Fibroblast of the aortic adventitia (primary cell): Measurements from ENCODE around the gene HPN. TPM values are rescaled to one million over a fixed set of nuclear protein-coding genes. Genes with fewer than 3 reads are reported as not detected.
"Not testable (repeated sequence)": the region's sequence is repeated elsewhere in the genome, so short reads cannot be mapped to it uniquely, and the experiment has no call there.

Experiments
- DNase-seq: peaks from one replicate; pipeline ENCODE4 v3.0.0-alpha.2; 2010; ENCODE audit warnings: low read depth
- H3K4me3 ChIP-seq: 2 replicates; pipeline ENCODE4 v1.5.1; 2011; ENCODE audit warnings: low read depth, mild to moderate bottlenecking, control low read depth, low read length, moderate library complexity
- CTCF ChIP-seq: IDR thresholded peaks from 2 replicates; pipeline ENCODE4 v1.5.1; 2011; ENCODE audit warnings: mild to moderate bottlenecking, low read length, control low read depth, inconsistent platforms; ENCODE audit not compliant: insufficient read depth
- total RNA-seq: library from RNA; depleted of rRNA; stranded (reverse); fragments of >200 nt; gene quantifications from 2 replicates; pipeline ENCODE4 v1.2.3, GENCODE V29; 2012; ENCODE audit warnings: low replicate concordance

HPN gene
- total RNA-seq, 1 donor: not detected

GRCh38 chr19:35046461-35046860, 4.9 kb downstream of the HPN start:
- H3K4me3 ChIP-seq: no peak overlapping the region
- DNase-seq: no peak
- TF ChIP-seq CTCF: no peak

- no peak for TF ChIP-seq CTCF
- no peak for DNase-seq
- H3K4me3 ChIP-seq: no peak overlapping the region
Observed at GRCh38 chr19:35048911-35049411, 7.4 kb downstream of the HPN start.

- TF ChIP-seq CTCF: no peak
- no peak overlapping the region for H3K4me3 ChIP-seq
- no peak for DNase-seq
Observed at GRCh38 chr19:35049456-35049855, 7.9 kb downstream of the HPN start.

- DNase-seq, H3K4me3 ChIP-seq: not testable (repeated sequence)
Observed at GRCh38 chr19:35050662-35051061, 9.1 kb downstream of the HPN start.

- not testable (repeated sequence) for H3K4me3 ChIP-seq, DNase-seq
Observed at GRCh38 chr19:35051268-35051667, 9.7 kb downstream of the HPN start.

GRCh38 chr19:35051796-35052195, 10.3 kb downstream of the HPN start:
- no peak overlapping the region for H3K4me3 ChIP-seq
- no peak for DNase-seq
- TF ChIP-seq CTCF: no peak

- H3K4me3 ChIP-seq: no peak overlapping the region
- DNase-seq: no peak
- TF ChIP-seq CTCF: no peak
Observed at GRCh38 chr19:35052599-35053190, 11.2 kb downstream of the HPN start.

- TF ChIP-seq CTCF: no peak
- DNase-seq: no peak
- H3K4me3 ChIP-seq: no peak overlapping the region
Observed at GRCh38 chr19:35053667-35054293, 12.3 kb downstream of the HPN start.
